WTC11 (cell line): ENCODE results near the gene ABHD17B.

Experiments
- CTCF ChIP-seq: fragments of 200-600 bp; IDR thresholded peaks from 2 replicates; pipeline ENCODE4 v1.8.0; 2022; ENCODE audit warnings: antibody characterized with exemption
- HMGA2 ChIP-seq: fragments of 250-450 bp; sonication (Bioruptor Pico); IDR thresholded peaks from 2 replicates; pipeline ENCODE4 v1.4.0; 2021; ENCODE audit warnings: mild to moderate bottlenecking, moderate library complexity
- NFYB ChIP-seq: sonication (generic); formaldehyde crosslinking; conservative IDR thresholded peaks from 2 replicates; pipeline ENCODE4 v1.8.0; 2022; ENCODE audit warnings: low read depth, missing genetic modification reagents
- NR3C1 ChIP-seq: sonication (generic); formaldehyde crosslinking; conservative IDR thresholded peaks from 2 replicates; pipeline ENCODE4 v1.8.1; 2023; ENCODE audit warnings: low read depth, mild to moderate bottlenecking, missing genetic modification reagents
- SMAD3 ChIP-seq: sonication (generic); formaldehyde crosslinking; IDR thresholded peaks from 2 replicates; pipeline ENCODE4 v1.8.0; 2022; ENCODE audit warnings: missing genetic modification reagents, mild to moderate bottlenecking, borderline replicate concordance
- USF1 ChIP-seq: sonication (generic); formaldehyde crosslinking; IDR thresholded peaks from 2 replicates; pipeline ENCODE4 v1.8.0; 2022; ENCODE audit warnings: mild to moderate bottlenecking, missing genetic modification reagents
- TF ChIP-seq, protein P1 (sequence below): sonication (generic); formaldehyde crosslinking; conservative IDR thresholded peaks from 2 replicates; pipeline ENCODE4 v1.8.1; 2023; ENCODE audit warnings: mild to moderate bottlenecking, low read depth, missing genetic modification reagents, moderate library complexity
- TF ChIP-seq, protein P2 (sequence below): sonication (generic); formaldehyde crosslinking; IDR thresholded peaks from 2 replicates; pipeline ENCODE4 v1.8.0; 2022; ENCODE audit warnings: missing genetic modification reagents
- TF ChIP-seq, protein P3 (sequence below): sonication (generic); formaldehyde crosslinking; IDR thresholded peaks from 2 replicates; pipeline ENCODE4 v1.8.0; 2022; ENCODE audit warnings: mild to moderate bottlenecking, missing genetic modification reagents

- no peak for TF ChIP-seq NFYB (CRISPR knock-in tag)
- TF ChIP-seq USF1, result no peak
- no peak for TF ChIP-seq CTCF
- TF ChIP-seq, protein P1, sequence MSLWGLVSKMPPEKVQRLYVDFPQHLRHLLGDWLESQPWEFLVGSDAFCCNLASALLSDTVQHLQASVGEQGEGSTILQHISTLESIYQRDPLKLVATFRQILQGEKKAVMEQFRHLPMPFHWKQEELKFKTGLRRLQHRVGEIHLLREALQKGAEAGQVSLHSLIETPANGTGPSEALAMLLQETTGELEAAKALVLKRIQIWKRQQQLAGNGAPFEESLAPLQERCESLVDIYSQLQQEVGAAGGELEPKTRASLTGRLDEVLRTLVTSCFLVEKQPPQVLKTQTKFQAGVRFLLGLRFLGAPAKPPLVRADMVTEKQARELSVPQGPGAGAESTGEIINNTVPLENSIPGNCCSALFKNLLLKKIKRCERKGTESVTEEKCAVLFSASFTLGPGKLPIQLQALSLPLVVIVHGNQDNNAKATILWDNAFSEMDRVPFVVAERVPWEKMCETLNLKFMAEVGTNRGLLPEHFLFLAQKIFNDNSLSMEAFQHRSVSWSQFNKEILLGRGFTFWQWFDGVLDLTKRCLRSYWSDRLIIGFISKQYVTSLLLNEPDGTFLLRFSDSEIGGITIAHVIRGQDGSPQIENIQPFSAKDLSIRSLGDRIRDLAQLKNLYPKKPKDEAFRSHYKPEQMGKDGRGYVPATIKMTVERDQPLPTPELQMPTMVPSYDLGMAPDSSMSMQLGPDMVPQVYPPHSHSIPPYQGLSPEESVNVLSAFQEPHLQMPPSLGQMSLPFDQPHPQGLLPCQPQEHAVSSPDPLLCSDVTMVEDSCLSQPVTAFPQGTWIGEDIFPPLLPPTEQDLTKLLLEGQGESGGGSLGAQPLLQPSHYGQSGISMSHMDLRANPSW (CRISPR knock-in tag), result no peak
- TF ChIP-seq, protein P2, sequence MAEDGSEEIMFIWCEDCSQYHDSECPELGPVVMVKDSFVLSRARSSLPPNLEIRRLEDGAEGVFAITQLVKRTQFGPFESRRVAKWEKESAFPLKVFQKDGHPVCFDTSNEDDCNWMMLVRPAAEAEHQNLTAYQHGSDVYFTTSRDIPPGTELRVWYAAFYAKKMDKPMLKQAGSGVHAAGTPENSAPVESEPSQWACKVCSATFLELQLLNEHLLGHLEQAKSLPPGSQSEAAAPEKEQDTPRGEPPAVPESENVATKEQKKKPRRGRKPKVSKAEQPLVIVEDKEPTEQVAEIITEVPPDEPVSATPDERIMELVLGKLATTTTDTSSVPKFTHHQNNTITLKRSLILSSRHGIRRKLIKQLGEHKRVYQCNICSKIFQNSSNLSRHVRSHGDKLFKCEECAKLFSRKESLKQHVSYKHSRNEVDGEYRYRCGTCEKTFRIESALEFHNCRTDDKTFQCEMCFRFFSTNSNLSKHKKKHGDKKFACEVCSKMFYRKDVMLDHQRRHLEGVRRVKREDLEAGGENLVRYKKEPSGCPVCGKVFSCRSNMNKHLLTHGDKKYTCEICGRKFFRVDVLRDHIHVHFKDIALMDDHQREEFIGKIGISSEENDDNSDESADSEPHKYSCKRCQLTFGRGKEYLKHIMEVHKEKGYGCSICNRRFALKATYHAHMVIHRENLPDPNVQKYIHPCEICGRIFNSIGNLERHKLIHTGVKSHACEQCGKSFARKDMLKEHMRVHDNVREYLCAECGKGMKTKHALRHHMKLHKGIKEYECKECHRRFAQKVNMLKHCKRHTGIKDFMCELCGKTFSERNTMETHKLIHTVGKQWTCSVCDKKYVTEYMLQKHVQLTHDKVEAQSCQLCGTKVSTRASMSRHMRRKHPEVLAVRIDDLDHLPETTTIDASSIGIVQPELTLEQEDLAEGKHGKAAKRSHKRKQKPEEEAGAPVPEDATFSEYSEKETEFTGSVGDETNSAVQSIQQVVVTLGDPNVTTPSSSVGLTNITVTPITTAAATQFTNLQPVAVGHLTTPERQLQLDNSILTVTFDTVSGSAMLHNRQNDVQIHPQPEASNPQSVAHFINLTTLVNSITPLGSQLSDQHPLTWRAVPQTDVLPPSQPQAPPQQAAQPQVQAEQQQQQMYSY (CRISPR knock-in tag), result no peak
- no peak for TF ChIP-seq SMAD3
- TF ChIP-seq, protein P3, sequence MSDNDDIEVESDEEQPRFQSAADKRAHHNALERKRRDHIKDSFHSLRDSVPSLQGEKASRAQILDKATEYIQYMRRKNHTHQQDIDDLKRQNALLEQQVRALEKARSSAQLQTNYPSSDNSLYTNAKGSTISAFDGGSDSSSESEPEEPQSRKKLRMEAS (CRISPR knock-in tag), result no peak
- TF ChIP-seq HMGA2, result no peak
- TF ChIP-seq NR3C1 (CRISPR knock-in tag), result no peak
These were observed 35.6 kb downstream of the ABHD17B start for GRCh38 chr9:71875345-71875744.
